Ishikawa (cell line): ENCODE data around the gene OTUD6A.

Source experiments
- CEBPB ChIP-seq: IDR thresholded peaks from 2 replicates; pipeline ENCODE4 v1.6.1; 2012
- EP300 ChIP-seq: IDR thresholded peaks from 2 replicates; pipeline ENCODE4 v1.6.1; 2012; ENCODE audit warnings: borderline replicate concordance
- NFIC ChIP-seq: IDR thresholded peaks from 2 replicates; pipeline ENCODE4 v1.6.1; 2012
- RAD21 ChIP-seq: IDR thresholded peaks from 2 replicates; pipeline ENCODE4 v1.6.1; 2012; ENCODE audit warnings: low read depth
- TAF1 ChIP-seq: IDR thresholded peaks from 2 replicates; pipeline ENCODE4 v1.6.1; 2012; ENCODE audit warnings: low read depth, mild to moderate bottlenecking
- TCF12 ChIP-seq: IDR thresholded peaks from 2 replicates; pipeline ENCODE4 v1.6.1; 2012; ENCODE audit warnings: low read depth
- TEAD4 ChIP-seq: IDR thresholded peaks from 2 replicates; pipeline ENCODE4 v1.6.1; 2012
- ZBTB7A ChIP-seq: IDR thresholded peaks from 2 replicates; pipeline ENCODE4 v1.6.1; 2012; ENCODE audit warnings: low read depth
- TF ChIP-seq, protein P1 (sequence below): IDR thresholded peaks from 2 replicates; pipeline ENCODE4 v1.6.1; 2012; ENCODE audit warnings: low read depth, mild to moderate bottlenecking
- TF ChIP-seq, protein P2 (sequence below): IDR thresholded peaks from 2 replicates; pipeline ENCODE4 v1.6.1; 2012

DNA sequence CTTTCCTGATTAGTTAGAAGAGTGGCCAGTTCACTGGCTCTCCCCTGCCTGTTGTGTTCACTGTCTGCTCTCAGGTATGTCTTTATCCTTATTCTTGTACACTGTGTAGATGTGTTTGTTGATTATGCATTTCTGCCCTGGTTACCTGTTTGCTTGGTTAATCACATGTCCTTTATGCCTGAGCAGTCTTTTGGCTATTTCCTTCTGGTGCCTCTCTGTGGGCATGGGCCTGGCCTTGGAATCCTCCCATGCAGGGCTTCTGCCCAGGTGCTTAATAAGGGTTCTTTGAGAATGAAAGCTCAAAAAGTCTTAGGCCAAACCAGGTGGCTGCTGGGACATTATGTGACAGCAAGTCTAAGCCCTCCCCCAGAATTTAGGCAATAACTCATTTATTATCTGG is 26.5 kb downstream of the OTUD6A start:
- TF ChIP-seq TEAD4 (no peak), CEBPB (no peak), ZBTB7A (no peak), EP300 (no peak), TAF1 (no peak), RAD21 (no peak), TCF12 (no peak), NFIC (no peak)
- TF ChIP-seq, protein P1, sequence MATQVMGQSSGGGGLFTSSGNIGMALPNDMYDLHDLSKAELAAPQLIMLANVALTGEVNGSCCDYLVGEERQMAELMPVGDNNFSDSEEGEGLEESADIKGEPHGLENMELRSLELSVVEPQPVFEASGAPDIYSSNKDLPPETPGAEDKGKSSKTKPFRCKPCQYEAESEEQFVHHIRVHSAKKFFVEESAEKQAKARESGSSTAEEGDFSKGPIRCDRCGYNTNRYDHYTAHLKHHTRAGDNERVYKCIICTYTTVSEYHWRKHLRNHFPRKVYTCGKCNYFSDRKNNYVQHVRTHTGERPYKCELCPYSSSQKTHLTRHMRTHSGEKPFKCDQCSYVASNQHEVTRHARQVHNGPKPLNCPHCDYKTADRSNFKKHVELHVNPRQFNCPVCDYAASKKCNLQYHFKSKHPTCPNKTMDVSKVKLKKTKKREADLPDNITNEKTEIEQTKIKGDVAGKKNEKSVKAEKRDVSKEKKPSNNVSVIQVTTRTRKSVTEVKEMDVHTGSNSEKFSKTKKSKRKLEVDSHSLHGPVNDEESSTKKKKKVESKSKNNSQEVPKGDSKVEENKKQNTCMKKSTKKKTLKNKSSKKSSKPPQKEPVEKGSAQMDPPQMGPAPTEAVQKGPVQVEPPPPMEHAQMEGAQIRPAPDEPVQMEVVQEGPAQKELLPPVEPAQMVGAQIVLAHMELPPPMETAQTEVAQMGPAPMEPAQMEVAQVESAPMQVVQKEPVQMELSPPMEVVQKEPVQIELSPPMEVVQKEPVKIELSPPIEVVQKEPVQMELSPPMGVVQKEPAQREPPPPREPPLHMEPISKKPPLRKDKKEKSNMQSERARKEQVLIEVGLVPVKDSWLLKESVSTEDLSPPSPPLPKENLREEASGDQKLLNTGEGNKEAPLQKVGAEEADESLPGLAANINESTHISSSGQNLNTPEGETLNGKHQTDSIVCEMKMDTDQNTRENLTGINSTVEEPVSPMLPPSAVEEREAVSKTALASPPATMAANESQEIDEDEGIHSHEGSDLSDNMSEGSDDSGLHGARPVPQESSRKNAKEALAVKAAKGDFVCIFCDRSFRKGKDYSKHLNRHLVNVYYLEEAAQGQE: no peak
- TF ChIP-seq, protein P2, sequence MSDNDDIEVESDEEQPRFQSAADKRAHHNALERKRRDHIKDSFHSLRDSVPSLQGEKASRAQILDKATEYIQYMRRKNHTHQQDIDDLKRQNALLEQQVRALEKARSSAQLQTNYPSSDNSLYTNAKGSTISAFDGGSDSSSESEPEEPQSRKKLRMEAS: no peak
